Choroid plexus epithelial cell (primary cell): ENCODE measurements around the gene ANO4.

ENCODE experiments used
- DNase-seq: peaks from one replicate; pipeline ENCODE4 v3.0.0-alpha.2; 2010; ENCODE audit warnings: low read depth
- H3K4me3 ChIP-seq: 2 replicates; pipeline ENCODE4 v1.5.1; 2011; ENCODE audit warnings: low read depth, mild to moderate bottlenecking, control low read depth, low read length, moderate library complexity
- TF ChIP-seq, protein P1 (sequence below): conservative IDR thresholded peaks from 2 replicates; pipeline ENCODE4 v1.5.1; 2011; ENCODE audit warnings: low read depth, mild to moderate bottlenecking, control low read depth, inconsistent platforms, low read length, moderate library complexity

The ANO4 gene

DNA sequence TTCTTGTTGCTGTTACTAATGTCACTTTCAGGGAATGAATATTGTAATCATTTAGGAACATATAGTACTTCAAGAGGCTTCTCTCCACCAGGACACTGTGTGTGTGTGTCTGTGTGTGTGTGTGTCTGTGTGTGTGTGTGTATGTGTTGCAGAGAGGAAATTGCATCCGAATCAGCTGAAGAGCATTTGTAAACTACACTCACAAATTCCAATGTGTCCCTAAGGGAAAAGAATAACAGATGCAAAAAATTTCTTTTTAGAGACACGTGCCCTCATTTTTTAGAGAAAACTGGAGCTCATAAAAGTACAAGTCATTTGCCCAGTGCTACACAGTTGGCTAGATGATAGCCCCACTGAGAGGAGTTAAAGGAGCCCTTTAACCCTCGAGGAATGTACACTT is 168.8 kb downstream of the ANO4 start:
- no peak overlapping the region for H3K4me3 ChIP-seq
- TF ChIP-seq, protein P1, sequence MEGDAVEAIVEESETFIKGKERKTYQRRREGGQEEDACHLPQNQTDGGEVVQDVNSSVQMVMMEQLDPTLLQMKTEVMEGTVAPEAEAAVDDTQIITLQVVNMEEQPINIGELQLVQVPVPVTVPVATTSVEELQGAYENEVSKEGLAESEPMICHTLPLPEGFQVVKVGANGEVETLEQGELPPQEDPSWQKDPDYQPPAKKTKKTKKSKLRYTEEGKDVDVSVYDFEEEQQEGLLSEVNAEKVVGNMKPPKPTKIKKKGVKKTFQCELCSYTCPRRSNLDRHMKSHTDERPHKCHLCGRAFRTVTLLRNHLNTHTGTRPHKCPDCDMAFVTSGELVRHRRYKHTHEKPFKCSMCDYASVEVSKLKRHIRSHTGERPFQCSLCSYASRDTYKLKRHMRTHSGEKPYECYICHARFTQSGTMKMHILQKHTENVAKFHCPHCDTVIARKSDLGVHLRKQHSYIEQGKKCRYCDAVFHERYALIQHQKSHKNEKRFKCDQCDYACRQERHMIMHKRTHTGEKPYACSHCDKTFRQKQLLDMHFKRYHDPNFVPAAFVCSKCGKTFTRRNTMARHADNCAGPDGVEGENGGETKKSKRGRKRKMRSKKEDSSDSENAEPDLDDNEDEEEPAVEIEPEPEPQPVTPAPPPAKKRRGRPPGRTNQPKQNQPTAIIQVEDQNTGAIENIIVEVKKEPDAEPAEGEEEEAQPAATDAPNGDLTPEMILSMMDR = no peak
- DNase-seq = peak; percentile 42

DNA sequence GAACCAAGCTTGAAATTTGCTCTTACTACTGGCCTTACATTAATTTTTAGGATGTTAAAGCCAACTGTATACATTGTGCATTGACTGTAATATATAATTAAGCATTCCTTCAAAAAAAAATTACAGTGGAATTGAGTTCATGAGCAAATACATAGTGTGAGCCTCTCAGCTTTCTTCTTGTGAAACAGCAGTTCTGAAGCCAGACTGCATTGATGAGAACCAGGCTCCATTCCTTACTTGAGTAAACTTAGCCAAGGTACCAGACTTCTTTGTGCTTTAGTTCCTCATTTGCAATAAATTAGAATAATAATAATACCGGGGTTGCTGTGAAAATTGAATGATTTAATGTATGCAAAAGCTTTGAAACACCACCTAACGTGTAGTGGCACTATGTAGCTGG is 169.5 kb downstream of the ANO4 start:
- H3K4me3 ChIP-seq = no peak overlapping the region
- TF ChIP-seq, protein P1 = no peak
- DNase-seq = no peak

DNA sequence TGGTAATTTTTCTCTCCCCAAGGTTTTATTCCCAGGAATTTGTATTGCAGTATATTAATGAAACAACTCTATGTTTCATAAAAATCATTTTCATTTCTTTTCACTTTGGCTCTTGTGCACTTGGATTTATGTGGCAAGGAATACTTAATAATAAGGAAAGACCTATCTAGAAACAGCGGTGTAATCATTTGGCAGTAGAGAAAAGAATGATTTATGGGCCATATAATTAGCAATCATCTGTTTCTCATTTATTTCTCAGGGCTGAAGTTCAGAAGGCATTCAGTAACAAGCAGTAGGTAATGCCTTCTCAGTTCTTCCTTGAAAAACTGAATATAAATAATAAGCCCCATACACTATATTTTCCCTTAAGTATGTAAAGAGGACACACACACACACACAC is 172.6 kb downstream of the ANO4 start:
- no peak overlapping the region for H3K4me3 ChIP-seq
- TF ChIP-seq, protein P1 = no peak

DNA sequence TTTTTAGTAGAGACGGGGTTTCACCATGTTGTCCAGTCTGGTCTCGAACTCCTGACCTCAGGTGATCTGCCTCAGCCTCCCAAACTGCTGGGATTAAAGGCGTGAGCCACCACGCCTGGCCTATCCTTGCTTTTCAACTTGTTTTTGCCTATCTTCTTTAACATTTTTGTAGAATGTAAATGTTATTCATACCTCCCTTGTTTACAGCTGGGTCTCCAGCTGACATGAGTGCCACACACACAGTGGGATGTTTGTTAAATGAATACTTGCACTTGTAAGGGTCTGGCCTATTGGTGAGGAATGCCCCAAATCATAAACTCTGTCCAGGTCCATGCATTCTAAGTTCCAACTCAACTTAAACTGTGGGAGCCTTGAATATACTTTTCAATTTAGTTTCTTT is 176.3 kb downstream of the ANO4 start:
- TF ChIP-seq, protein P1 = no peak
- no peak overlapping the region for H3K4me3 ChIP-seq
- no peak for DNase-seq

More for the DNA sequence above, 172.6 kb downstream of the ANO4 start:
- DNase-seq = no peak

DNA sequence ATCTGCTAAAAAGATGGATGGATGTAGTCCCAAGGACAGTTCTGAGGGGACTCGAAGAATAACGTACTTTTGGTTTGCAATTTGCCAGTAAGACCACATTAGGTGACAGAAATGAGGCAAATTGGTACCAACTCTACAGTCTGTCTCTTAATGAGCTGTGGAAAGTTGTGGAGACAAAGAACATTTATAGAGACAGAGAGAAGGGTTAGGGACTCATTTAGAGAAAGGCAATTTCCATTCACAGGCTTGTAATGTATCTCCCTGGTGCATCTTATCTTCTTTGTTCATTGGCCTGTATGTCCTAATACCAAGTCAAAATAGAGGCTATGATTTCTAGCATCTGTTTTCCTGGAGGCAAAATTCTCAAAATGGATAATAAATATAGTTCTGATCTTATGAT is 177.5 kb downstream of the ANO4 start:
- H3K4me3 ChIP-seq = no peak overlapping the region
- DNase-seq = no peak
- TF ChIP-seq, protein P1 = no peak

DNA sequence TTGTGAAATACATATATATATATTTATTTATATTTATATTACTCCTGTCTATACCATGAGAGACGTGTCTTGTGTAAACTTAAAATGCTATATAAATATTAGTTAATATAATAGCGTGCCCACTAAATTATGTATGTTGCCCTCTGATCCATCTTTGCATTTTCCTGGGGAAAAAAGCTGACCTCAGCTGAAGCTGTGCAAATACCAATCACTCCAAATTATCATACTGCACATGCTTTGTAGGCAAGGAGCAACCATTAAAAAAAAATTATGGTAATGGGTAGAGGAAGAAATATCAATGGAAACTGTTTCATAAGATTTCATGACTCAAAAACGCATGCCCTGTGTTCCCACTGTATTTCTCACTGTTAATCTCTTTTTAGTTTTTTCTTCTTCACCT is 179.8 kb downstream of the ANO4 start:
- DNase-seq = no peak
- TF ChIP-seq, protein P1 = no peak
- H3K4me3 ChIP-seq = no peak overlapping the region

DNA sequence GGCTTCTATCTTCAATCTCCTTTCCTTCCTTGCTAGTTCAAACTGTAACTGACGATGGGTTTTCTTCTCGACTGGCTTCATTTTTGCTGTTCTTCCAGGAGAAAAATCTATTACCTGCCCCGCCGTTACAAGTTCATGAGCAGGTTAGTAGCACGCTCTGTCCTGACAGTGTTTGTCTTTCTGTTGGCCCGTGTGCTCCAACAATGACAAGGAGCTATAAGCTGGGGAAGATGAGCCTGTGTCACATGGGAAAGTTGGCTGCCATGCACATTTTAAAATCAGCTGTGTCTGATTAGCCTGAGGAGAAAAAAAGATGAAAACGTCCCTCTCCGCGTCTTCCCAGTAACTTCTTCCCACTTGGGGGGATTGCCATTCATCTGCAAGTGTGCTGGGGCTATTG is 180.2 kb downstream of the ANO4 start:
- H3K4me3 ChIP-seq = no peak overlapping the region
- TF ChIP-seq, protein P1 = no peak

More for the DNA sequence above, 180.2 kb downstream of the ANO4 start:
- no peak for DNase-seq
